PC-3 (cell line): ENCODE data around the gene LTB4R2. TPM values are rescaled to one million over a fixed set of nuclear protein-coding genes. Genes with fewer than 3 reads are reported as not detected.

Experiments used
- ATAC-seq: fragments of 200-7000 bp; cut with Tn5 transposase; 2 replicates; pipeline ENCODE4 v1.9.1; 2020; ENCODE audit warnings: mild to moderate bottlenecking, moderate library complexity
- BruUV-seq: library from RNA; stranded (reverse); fragments of 400-500 nt; replicated peaks from 2 replicates; lab custom pipeline; 2021; lab: Mats Ljungman, UMichigan
- CTCF ChIA-PET: fragments of 300-600 bp; sonication (Branson Sonifier 250); formaldehyde crosslinking; loops from one replicate; lab custom pipeline; 2022; ENCODE audit warnings: antibody characterized with exemption; lab: Charles Lee
- POLR2A ChIA-PET: fragments of 300-600 bp; sonication (Branson Sonifier 250); formaldehyde crosslinking; loops from one replicate; lab custom pipeline; 2022; ENCODE audit warnings: antibody characterized with exemption; ENCODE audit not compliant: unreplicated experiment; lab: Charles Lee
- DNase-seq: peaks from one replicate; pipeline ENCODE4 v3.0.0-alpha.2; 2015
- H2AFZ ChIP-seq: fragments of 300-600 bp; sonication (generic); 2 replicates; pipeline ENCODE4 v1.6.0; 2016; ENCODE audit warnings: antibody characterized with exemption, low read length
- H3F3A ChIP-seq: fragments of 300-600 bp; sonication (generic); one replicate; pipeline ENCODE4 v1.6.0; 2017; ENCODE audit warnings: antibody characterized with exemption, low read length, control low read depth, mild to moderate bottlenecking; ENCODE audit not compliant: unreplicated experiment
- H3K27ac ChIP-seq: fragments of 300-600 bp; sonication (generic); 2 replicates; pipeline ENCODE4 v1.5.1; 2016; ENCODE audit warnings: mild to moderate bottlenecking, low read length
- H3K27me3 ChIP-seq: fragments of 300-600 bp; sonication (generic); 2 replicates; pipeline ENCODE4 v1.6.1; 2016; ENCODE audit warnings: low read length, mixed read lengths
- H3K36me3 ChIP-seq: fragments of 300-600 bp; sonication (generic); 2 replicates; pipeline ENCODE4 v1.6.1; 2016; ENCODE audit warnings: low read depth, mixed run types, low read length, mixed read lengths
- H3K4me1 ChIP-seq: fragments of 300-600 bp; sonication (generic); 2 replicates; pipeline ENCODE4 v1.5.1; 2016; ENCODE audit warnings: low read length; ENCODE audit not compliant: insufficient read depth
- H3K4me2 ChIP-seq: fragments of 300-600 bp; sonication (generic); 2 replicates; pipeline ENCODE4 v1.6.0; 2016; ENCODE audit warnings: low read length
- H3K4me3 ChIP-seq: fragments of 300-600 bp; sonication (generic); 2 replicates; pipeline ENCODE4 v1.5.1; 2016; ENCODE audit warnings: mild to moderate bottlenecking, low read length, mixed read lengths
- H3K79me2 ChIP-seq: fragments of 300-600 bp; sonication (generic); 2 replicates; pipeline ENCODE4 v1.6.1; 2017; ENCODE audit warnings: low read length, mixed read lengths
- H3K9ac ChIP-seq: fragments of 300-600 bp; sonication (generic); 2 replicates; pipeline ENCODE4 v1.6.0; 2016; ENCODE audit warnings: mild to moderate bottlenecking, low read length
- H3K9me2 ChIP-seq: fragments of 300-600 bp; sonication (generic); replicated peaks from 2 replicates; pipeline ENCODE4 v1.6.1; 2016; ENCODE audit warnings: mixed run types, low read length, mixed read lengths
- H3K9me3 ChIP-seq: fragments of 300-600 bp; sonication (generic); 2 replicates; pipeline ENCODE4 v1.6.1; 2016; ENCODE audit warnings: low read length, mixed read lengths
- H4K20me1 ChIP-seq: fragments of 300-600 bp; sonication (generic); 2 replicates; pipeline ENCODE4 v1.6.1; 2016; ENCODE audit warnings: low read length, mixed read lengths
- CTCF ChIP-seq: fragments of 300-600 bp; sonication (generic); conservative IDR thresholded peaks from 2 replicates; pipeline ENCODE4 v1.5.1; 2017; ENCODE audit warnings: antibody characterized with exemption, low read depth, mild to moderate bottlenecking, low read length
- EZH2 ChIP-seq: fragments of 300-600 bp; sonication (generic); IDR thresholded peaks from one replicate; pipeline ENCODE4 v1.6.1; 2017; ENCODE audit warnings: antibody characterized with exemption, mild to moderate bottlenecking, low read length; ENCODE audit not compliant: unreplicated experiment
- EZH2phosphoT487 ChIP-seq: fragments of 300-600 bp; sonication (generic); IDR thresholded peaks from 2 replicates; pipeline ENCODE4 v1.6.1; 2018; ENCODE audit warnings: mild to moderate bottlenecking, antibody characterized with exemption, low read length, borderline replicate concordance
- intact Hi-C: fragments of 100-400 bp; cut with micrococcal nuclease; formaldehyde crosslinking; loops from 2 replicates; pipeline ENCODE4 v1.9.0; 2023
- total RNA-seq: library from RNA; depleted of rRNA; stranded (reverse); fragments of >200 nt; gene quantifications from 2 replicates; pipeline ENCODE4 v1.2.3, GENCODE V29; 2014

Gene LTB4R2
- total RNA-seq, 1 experiment from 2014 or later = 9.3 TPM

GRCh38 chr14:24348186-24348585 is 38.2 kb downstream of the LTB4R2 start:
- intact Hi-C loops = no loop called here
- POLR2A ChIA-PET = no interaction called here

GRCh38 chr14:24349742-24350141 is 39.8 kb downstream of the LTB4R2 start:
- Histone ChIP-seq H4K20me1 (no peaks in the 10 kb centered on the region), H3K36me3 (no peaks in the 10 kb centered on the region), H3K4me1 (peaks cover 8% of the 10 kb centered on the region; the same call in 1 of the 2 replicates), H3K9me2 (no peaks in the 10 kb centered on the region), H3K27me3 (peaks cover 16% of the 10 kb centered on the region; the same call in 1 of the 2 replicates), H3F3A (no peaks in the 10 kb centered on the region), H3K9me3 (no peaks in the 10 kb centered on the region), H3K4me2 (no peak overlapping the region), H3K79me2 (no peaks in the 10 kb centered on the region), H3K4me3 (no peak overlapping the region), H2AFZ (no peak overlapping the region), H3K27ac (no peak overlapping the region), H3K9ac (no peak overlapping the region)
- BruUV-seq = no TSS peak
- intact Hi-C loops = no loop called here
- no peak for ATAC-seq
- TF ChIP-seq CTCF = no peak
- no peak for TF ChIP-seq EZH2phosphoT487
- TF ChIP-seq EZH2 = no peak
- CTCF ChIA-PET = no interaction called here
- no peak for DNase-seq
- POLR2A ChIA-PET = no interaction called here

More at GRCh38 chr14:24348186-24348585, 38.2 kb downstream of the LTB4R2 start:
- Histone ChIP-seq H3K9me3 (no peaks in the 10 kb centered on the region), H3K4me3 (no peak overlapping the region), H3K9me2 (no peaks in the 10 kb centered on the region), H2AFZ (no peak overlapping the region), H3K27ac (no peak overlapping the region), H3K27me3 (peaks cover 20% of the 10 kb centered on the region; the same call in 1 of the 2 replicates), H3K36me3 (no peaks in the 10 kb centered on the region), H3F3A (no peaks in the 10 kb centered on the region), H3K4me2 (no peak overlapping the region), H4K20me1 (no peaks in the 10 kb centered on the region), H3K4me1 (no peaks in the 10 kb centered on the region), H3K79me2 (no peaks in the 10 kb centered on the region), H3K9ac (no peak overlapping the region)
- no TSS peak for BruUV-seq
- CTCF ChIA-PET = no interaction called here
- no peak for ATAC-seq
- DNase-seq = no peak
- TF ChIP-seq CTCF (no peak), EZH2phosphoT487 (no peak), EZH2 (no peak)

- Histone ChIP-seq H3K27ac (no peak overlapping the region), H3K9me3 (no peaks in the 10 kb centered on the region), H3F3A (no peaks in the 10 kb centered on the region), H3K4me2 (no peak overlapping the region), H3K9me2 (no peaks in the 10 kb centered on the region), H3K4me3 (no peak overlapping the region), H3K4me1 (peaks cover 8% of the 10 kb centered on the region; the same call in 1 of the 2 replicates), H3K79me2 (no peaks in the 10 kb centered on the region), H2AFZ (no peak overlapping the region), H4K20me1 (no peaks in the 10 kb centered on the region), H3K36me3 (no peaks in the 10 kb centered on the region), H3K27me3 (peaks cover 16% of the 10 kb centered on the region; the same call in 1 of the 2 replicates), H3K9ac (no peak overlapping the region)
- ChIA-PET CTCF (no interaction called here), POLR2A (no interaction called here)
- DNase-seq = peak; percentile 18
- intact Hi-C loops = no loop called here
- TF ChIP-seq EZH2phosphoT487 = no peak
- peak; percentile 20; the same call in 1 of the 2 replicates for TF ChIP-seq CTCF
- no TSS peak for BruUV-seq
- ATAC-seq = peak; percentile 27; the same call in 1 of the 2 replicates
These were observed 41.6 kb downstream of the LTB4R2 start for GRCh38 chr14:24351517-24351916.
